HFF-Myc (cell line): ENCODE data around the gene ABR.

Experiments
- DNase-seq: peaks from one replicate; pipeline ENCODE4 v3.0.0-alpha.2; 2011; ENCODE audit warnings: low read depth; ENCODE audit errors: extremely low read depth
- H3K4me3 ChIP-seq: replicated peaks from 2 replicates; pipeline ENCODE4 v1.5.1; 2011; ENCODE audit warnings: low read depth, mild to moderate bottlenecking, control low read depth, low read length
- TF ChIP-seq, protein P1 (sequence below): IDR thresholded peaks from 2 replicates; pipeline ENCODE4 v1.5.1; 2012; ENCODE audit warnings: mild to moderate bottlenecking, low read depth, low read length, control low read depth; ENCODE audit errors: missing control alignments

ABR gene

DNA sequence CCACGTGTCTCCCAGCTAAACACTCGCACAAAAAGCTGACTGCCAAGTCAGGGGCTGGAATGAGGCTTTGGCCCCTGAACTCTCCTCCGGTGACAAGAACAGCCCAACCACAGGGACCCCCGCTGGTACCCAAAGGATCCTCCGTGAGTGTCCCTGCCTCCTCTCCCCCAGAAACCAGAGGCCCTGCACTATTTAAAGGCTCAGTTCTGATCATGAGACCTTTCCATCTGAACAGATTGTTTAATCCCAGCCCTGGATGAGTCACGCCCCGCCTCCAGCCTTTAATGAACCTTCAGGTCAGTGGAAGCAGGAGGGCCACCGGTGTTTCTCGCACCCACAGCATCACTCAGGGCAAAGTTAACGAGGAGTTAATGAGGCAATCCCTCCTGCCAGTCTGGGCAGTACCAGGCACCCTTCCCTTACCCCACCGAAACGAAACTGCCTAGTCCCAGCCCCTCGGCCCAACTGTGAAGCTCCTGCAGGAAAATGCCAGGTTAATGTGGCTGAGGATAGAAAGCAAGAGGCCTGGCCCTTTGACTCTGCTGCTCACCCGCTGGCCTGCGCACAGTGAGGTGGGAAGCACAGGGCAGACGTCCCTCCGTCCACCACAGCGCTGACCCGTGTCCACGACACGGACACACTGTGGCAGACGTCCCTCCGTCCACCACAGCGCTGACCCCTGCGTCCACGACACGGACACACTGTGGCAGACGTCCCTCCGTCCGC lies 150.4 kb downstream of the ABR start:
- no peak overlapping the region for H3K4me3 ChIP-seq
- TF ChIP-seq, protein P1, sequence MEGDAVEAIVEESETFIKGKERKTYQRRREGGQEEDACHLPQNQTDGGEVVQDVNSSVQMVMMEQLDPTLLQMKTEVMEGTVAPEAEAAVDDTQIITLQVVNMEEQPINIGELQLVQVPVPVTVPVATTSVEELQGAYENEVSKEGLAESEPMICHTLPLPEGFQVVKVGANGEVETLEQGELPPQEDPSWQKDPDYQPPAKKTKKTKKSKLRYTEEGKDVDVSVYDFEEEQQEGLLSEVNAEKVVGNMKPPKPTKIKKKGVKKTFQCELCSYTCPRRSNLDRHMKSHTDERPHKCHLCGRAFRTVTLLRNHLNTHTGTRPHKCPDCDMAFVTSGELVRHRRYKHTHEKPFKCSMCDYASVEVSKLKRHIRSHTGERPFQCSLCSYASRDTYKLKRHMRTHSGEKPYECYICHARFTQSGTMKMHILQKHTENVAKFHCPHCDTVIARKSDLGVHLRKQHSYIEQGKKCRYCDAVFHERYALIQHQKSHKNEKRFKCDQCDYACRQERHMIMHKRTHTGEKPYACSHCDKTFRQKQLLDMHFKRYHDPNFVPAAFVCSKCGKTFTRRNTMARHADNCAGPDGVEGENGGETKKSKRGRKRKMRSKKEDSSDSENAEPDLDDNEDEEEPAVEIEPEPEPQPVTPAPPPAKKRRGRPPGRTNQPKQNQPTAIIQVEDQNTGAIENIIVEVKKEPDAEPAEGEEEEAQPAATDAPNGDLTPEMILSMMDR, result no peak
- no peak for DNase-seq

DNA sequence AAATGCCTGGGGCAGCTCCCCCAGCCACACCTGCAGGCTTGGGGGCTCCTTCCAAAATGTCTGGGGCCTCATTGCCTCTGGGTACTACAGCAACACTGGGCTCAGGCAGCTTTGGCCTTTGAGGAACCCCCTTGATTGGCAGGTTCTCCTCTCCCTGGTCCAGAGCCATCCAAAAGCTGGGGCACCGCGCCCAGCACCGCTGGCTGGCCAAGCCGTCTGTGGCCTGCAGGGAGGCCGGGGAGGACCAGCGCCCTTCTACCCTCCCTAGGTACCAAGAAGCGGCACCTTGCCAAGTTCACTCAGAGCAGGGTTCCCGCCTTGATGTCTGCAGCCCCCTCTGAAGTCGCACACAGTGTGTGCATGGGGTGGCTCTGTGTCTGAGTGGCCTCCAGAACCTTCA lies 152.7 kb downstream of the ABR start:
- DNase-seq, result no peak
- TF ChIP-seq, protein P1, result no peak
- no peak overlapping the region for H3K4me3 ChIP-seq

DNA sequence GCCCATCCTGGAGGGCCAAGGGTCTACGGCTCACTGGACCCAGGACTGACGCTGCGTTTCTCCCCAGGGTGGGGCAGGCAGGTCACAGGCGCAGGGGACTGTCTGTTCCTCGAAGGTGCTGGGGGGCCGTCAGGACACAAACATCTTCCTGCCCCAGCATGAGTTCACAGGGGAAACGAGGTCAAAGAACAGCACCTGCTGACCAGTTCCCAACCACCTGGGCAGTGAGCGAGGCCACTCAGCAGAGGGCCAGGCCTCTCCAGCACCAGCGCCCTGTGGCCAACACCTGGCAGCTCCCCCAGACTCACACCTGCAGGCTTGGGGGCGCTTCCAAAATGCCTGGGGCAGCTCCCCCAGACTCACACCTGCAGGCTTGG lies 153.2 kb downstream of the ABR start:
- H3K4me3 ChIP-seq, result no peak overlapping the region
- no peak for DNase-seq
- TF ChIP-seq, protein P1, result no peak

DNA sequence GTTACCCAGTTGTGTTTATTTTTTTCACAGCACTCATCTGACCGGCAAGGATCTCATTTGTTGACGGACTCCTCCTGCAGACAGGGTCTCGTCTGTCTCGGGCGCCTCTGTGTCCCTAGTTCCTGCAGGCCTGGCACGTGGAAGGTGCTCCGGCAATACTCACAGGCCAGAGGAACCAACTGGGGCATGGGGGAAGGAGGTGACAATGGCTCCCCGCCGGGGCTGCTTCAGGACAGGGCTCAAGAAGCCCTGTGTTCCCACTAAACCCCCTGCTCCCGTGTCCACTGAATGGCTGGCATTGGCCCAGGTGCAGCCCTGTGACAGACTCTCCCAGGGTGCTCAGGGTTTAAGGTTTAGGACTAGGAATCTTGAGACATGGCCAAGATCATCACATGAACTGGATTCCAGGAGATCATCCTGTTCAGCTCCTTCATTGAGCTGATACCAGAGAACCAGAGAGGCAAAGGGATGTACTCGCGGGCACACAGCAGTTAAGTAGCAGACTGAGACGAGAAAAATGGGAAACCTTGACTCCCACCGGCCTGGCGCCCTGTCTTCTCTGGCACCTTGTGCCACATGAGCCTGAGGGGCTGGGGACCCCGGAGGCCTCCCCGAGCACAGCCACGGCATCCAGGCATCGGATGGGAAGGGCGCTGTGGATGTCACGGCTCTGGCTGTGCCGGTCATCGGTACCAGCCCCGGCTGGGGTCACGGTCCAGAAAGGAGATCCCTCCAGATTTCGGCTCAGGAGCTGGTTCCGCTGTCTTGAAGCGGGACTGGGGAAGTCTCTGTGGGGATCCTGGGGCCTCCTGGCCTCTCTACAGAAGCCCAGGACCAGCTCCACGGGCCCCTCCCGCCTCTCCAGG lies 153.8 kb downstream of the ABR start:
- H3K4me3 ChIP-seq, result no peak overlapping the region
- DNase-seq, result no peak
- TF ChIP-seq, protein P1, result no peak

DNA sequence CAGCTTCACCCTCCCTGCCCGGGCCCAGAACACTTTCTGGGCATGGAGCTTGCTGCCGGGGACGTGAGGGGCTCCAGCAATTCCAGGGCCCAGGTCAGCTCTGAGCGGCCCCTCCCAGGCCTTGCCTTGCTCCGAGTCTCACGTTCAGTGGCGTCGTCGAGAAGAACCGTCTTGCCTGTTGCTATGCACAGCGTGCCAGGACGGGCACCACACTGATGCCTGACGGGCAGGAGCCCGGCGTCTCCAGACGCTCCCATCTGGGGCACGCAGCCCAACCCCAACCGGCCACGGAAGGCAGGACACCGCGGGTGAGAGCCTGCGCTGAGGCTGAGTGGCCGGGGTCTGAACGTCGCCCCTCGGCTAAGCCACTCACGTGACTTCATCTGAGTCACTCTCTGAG lies 155.7 kb downstream of the ABR start:
- no peak for DNase-seq
- no peak overlapping the region for H3K4me3 ChIP-seq
- TF ChIP-seq, protein P1, result no peak

DNA sequence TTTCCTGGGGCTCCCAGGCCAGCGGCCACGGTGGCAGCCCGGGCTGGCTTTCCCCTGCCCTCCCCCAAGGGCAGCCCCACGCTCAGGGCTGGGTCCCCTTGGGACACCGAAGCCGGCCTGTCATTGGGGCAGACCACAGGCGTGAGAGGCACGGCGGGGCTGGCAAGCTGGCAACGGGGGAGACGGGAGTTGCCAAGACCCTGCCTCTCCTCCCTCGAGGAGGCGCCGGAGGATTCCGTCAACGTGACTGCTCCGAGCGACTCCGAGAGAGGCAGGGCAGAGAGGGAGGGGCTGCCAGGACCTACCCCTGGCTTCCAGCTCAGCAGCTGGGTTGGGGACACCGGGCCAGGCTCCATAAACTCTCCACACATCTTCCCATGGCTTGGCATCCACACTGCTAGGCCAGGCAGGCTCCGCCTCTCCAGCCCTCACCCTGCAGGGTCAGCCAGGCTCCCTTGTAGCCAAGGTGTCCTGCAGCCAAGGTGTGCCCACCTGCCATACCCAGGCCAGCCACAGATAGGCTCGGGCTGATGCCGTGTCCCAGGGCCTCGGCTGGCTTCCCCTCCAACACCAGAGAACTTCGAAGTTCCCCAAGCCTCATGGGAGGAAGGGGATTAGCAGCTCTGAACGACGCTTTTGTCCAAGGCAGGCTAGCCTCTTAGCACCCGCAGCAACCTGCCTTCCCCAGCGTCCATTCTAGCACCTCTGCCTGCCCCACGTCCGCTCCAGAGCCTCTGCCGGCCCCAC lies 157.3 kb downstream of the ABR start:
- H3K4me3 ChIP-seq, result no peak overlapping the region
- no peak for DNase-seq
- TF ChIP-seq, protein P1, result no peak
